Fibroblast of skin of right quadriceps (primary cell): ENCODE data around the gene RFT1.
"Not testable (repeated sequence)": the region's sequence is repeated elsewhere in the genome, so short reads cannot be mapped to it uniquely, and the experiment has no call there.

ENCODE experiments used
- DNase-seq: peaks from one replicate; pipeline ENCODE4 v3.0.0-alpha.2; 2013

The RFT1 gene

GRCh38 chr3:53065841-53066480 is 64.3 kb downstream of the RFT1 start:
- DNase-seq, result no peak

GRCh38 chr3:53062905-53063304 is 67.3 kb downstream of the RFT1 start:
- DNase-seq, result no peak

- no peak for DNase-seq
Observed at GRCh38 chr3:53056442-53056841, 73.8 kb downstream of the RFT1 start.

- not testable (repeated sequence) for DNase-seq
Observed at GRCh38 chr3:53054233-53054632, 76.0 kb downstream of the RFT1 start.

GRCh38 chr3:53051929-53052328 is 78.3 kb downstream of the RFT1 start:
- DNase-seq, result no peak

- no peak for DNase-seq
Observed at GRCh38 chr3:53049987-53050386, 80.2 kb downstream of the RFT1 start.

- no peak for DNase-seq
Observed at GRCh38 chr3:53046171-53047170, 83.8 kb downstream of the RFT1 start.

- peak; percentile 47 for DNase-seq
Observed at GRCh38 chr3:53045518-53046170, 84.6 kb downstream of the RFT1 start, which contains the start of gene SFMBT1. Gene SFMBT1, minus strand, starts transcription at chr3:53046073. Its CDS starts 76,945 bp downstream, at chr3:52969128.

GRCh38 chr3:53044711-53045517 is 85.3 kb downstream of the RFT1 start:
- DNase-seq, result peak; percentile 29

GRCh38 chr3:53044371-53044710 is 85.9 kb downstream of the RFT1 start:
- no peak for DNase-seq

GRCh38 chr3:53043738-53044137 is 86.5 kb downstream of the RFT1 start:
- no peak for DNase-seq

GRCh38 chr3:53042651-53043050 is 87.6 kb downstream of the RFT1 start:
- DNase-seq, result no peak

- DNase-seq, result no peak
Observed at GRCh38 chr3:53040351-53040820, 89.8 kb downstream of the RFT1 start.

GRCh38 chr3:53039376-53039752 is 90.9 kb downstream of the RFT1 start:
- DNase-seq, result no peak

GRCh38 chr3:53038679-53039375 is 91.4 kb downstream of the RFT1 start:
- DNase-seq, result no peak
